Measurements from ENCODE around the gene SPRY4.

- TF ChIP-seq EZH2phosphoT487 (IDR thresholded peaks at IDR 0.05; ENCODE audit: insufficient read depth, low read depth) (no peak), EZH2 (IDR thresholded peaks at IDR 0.05; ENCODE audit: insufficient read depth, poor library complexity, severe bottlenecking) (no peak)
Measured at GRCh38 chr5:142353071-142353472, 28.3 kb upstream of the SPRY4 start.

Measured in GM23248 (cell line).